ENCODE measurements around the gene RSRC1.

The RSRC1 gene

GRCh38 chr3:158181096-158181495 is 71.2 kb downstream of the RSRC1 start:
- no peak for TF ChIP-seq ZNF8 (CRISPR knock-in tag; IDR thresholded peaks at IDR 0.05)
- no peak for TF ChIP-seq TSHZ2 (CRISPR knock-in tag; IDR thresholded peaks at IDR 0.05)
- TF ChIP-seq ARNTL (CRISPR knock-in tag; IDR thresholded peaks at IDR 0.05; ENCODE audit: borderline replicate concordance, low read depth), result no peak
- TF ChIP-seq ESRRG (CRISPR knock-in tag; IDR thresholded peaks at IDR 0.05), result no peak
- TF ChIP-seq ZNF70 (CRISPR knock-in tag; IDR thresholded peaks at IDR 0.05), result no peak
- no peak for TF ChIP-seq PATZ1 (CRISPR knock-in tag; IDR thresholded peaks at IDR 0.05; ENCODE audit: borderline replicate concordance)
- TF ChIP-seq ZNF565 (CRISPR knock-in tag; conservative IDR thresholded peaks at IDR 0.05; ENCODE audit: low read depth), result no peak
- no peak for TF ChIP-seq OSR1 (CRISPR knock-in tag; IDR thresholded peaks at IDR 0.05)
- no peak for TF ChIP-seq ZFP3 (CRISPR knock-in tag; IDR thresholded peaks at IDR 0.05)
- TF ChIP-seq SNAI2 (CRISPR knock-in tag; IDR thresholded peaks at IDR 0.05), result no peak
- no peak for TF ChIP-seq TOX (CRISPR knock-in tag; IDR thresholded peaks at IDR 0.05; ENCODE audit: borderline replicate concordance)
- no peak for TF ChIP-seq POU6F1 (CRISPR knock-in tag; IDR thresholded peaks at IDR 0.05; ENCODE audit: borderline replicate concordance, low read depth)
- no peak for ATAC-seq

GRCh38 chr3:158185711-158186110 is 75.8 kb downstream of the RSRC1 start:
- no peak for ATAC-seq
- TF ChIP-seq GLIS3 (CRISPR knock-in tag; IDR thresholded peaks at IDR 0.05) (no peak), POU6F1 (CRISPR knock-in tag; IDR thresholded peaks at IDR 0.05; ENCODE audit: borderline replicate concordance, low read depth) (no peak), SNAI2 (CRISPR knock-in tag; IDR thresholded peaks at IDR 0.05) (0 out of 2 replicates have a peak, but pooled peaks have one; percentile 64), ZNF8 (CRISPR knock-in tag; IDR thresholded peaks at IDR 0.05) (peak; percentile 67), TSHZ2 (CRISPR knock-in tag; IDR thresholded peaks at IDR 0.05) (peak; percentile 19; the same call in 1 of the 2 replicates), BACH2 (CRISPR knock-in tag; IDR thresholded peaks at IDR 0.05; ENCODE audit: borderline replicate concordance) (peak; percentile 88; the same call in 1 of the 2 replicates), ISL1 (CRISPR knock-in tag; IDR thresholded peaks at IDR 0.05) (peak; percentile 69), CSRNP3 (CRISPR knock-in tag; IDR thresholded peaks at IDR 0.05) (0 out of 2 replicates have a peak, but pooled peaks have one; percentile 35), ARNTL (CRISPR knock-in tag; IDR thresholded peaks at IDR 0.05; ENCODE audit: borderline replicate concordance, low read depth) (no peak), PPARA (CRISPR knock-in tag; IDR thresholded peaks at IDR 0.05; ENCODE audit: borderline replicate concordance) (no peak), ZNF70 (CRISPR knock-in tag; IDR thresholded peaks at IDR 0.05) (0 out of 2 replicates have a peak, but pooled peaks have one; percentile 38), TCF4 (CRISPR knock-in tag; IDR thresholded peaks at IDR 0.05; ENCODE audit: borderline replicate concordance) (peak; percentile 99), OSR1 (CRISPR knock-in tag; IDR thresholded peaks at IDR 0.05) (no peak)
- TF ChIP-seq, protein P1, sequence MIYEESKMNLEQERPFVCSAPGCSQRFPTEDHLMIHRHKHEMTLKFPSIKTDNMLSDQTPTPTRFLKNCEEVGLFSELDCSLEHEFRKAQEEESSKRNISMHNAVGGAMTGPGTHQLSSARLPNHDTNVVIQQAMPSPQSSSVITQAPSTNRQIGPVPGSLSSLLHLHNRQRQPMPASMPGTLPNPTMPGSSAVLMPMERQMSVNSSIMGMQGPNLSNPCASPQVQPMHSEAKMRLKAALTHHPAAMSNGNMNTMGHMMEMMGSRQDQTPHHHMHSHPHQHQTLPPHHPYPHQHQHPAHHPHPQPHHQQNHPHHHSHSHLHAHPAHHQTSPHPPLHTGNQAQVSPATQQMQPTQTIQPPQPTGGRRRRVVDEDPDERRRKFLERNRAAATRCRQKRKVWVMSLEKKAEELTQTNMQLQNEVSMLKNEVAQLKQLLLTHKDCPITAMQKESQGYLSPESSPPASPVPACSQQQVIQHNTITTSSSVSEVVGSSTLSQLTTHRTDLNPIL (CRISPR knock-in tag; IDR thresholded peaks at IDR 0.05; ENCODE audit: low read depth), result peak; percentile 95

Data from SK-N-SH treated with all-trans-retinoic acid at 6 μM for 48 hours (cell line).